Subcutaneous adipose tissue (tissue), 4 donors: ENCODE measurements around the gene OTUD5. TPM values are rescaled to one million over a fixed set of nuclear protein-coding genes. Genes with fewer than 3 reads are reported as not detected.

Source experiments
- total RNA-seq, 4 donors: library from RNA; depleted of rRNA; stranded (reverse); fragments of >200 nt; gene quantifications; one replicate each; pipeline ENCODE4 v1.1.0, GENCODE V29; 2016
- TF ChIP-seq, protein P1 (sequence below): fragments of 450-650 bp; IDR thresholded peaks from one replicate; pipeline ENCODE4 v1.5.1; 2016; ENCODE audit warnings: low read depth, mild to moderate bottlenecking, control low read depth, antibody characterized with exemption, moderate library complexity

The OTUD5 gene
- total RNA-seq, 4 donors from 2014 or later: 24.0 to 47.5 (median 29.9) TPM

DNA sequence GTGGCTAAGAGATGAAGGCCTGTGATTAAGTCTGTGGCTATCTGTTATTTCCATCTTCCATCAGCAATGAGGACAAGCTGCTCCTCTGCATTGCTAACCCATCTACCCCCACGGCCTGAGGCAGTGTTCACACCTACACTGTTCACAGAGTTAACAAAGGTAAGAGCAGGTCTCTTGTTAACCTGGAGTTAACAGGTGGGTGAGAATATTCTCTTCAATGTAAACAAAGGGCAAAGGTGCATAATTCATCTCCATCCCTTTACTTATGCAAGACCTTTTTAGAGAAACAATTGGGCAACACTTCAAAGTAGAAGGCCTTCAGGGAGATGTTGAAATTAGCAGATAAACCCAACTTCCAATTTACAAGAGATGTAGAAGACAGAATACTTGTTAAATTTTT lies 48.8 kb downstream of the OTUD5 start:
- TF ChIP-seq, protein P1, sequence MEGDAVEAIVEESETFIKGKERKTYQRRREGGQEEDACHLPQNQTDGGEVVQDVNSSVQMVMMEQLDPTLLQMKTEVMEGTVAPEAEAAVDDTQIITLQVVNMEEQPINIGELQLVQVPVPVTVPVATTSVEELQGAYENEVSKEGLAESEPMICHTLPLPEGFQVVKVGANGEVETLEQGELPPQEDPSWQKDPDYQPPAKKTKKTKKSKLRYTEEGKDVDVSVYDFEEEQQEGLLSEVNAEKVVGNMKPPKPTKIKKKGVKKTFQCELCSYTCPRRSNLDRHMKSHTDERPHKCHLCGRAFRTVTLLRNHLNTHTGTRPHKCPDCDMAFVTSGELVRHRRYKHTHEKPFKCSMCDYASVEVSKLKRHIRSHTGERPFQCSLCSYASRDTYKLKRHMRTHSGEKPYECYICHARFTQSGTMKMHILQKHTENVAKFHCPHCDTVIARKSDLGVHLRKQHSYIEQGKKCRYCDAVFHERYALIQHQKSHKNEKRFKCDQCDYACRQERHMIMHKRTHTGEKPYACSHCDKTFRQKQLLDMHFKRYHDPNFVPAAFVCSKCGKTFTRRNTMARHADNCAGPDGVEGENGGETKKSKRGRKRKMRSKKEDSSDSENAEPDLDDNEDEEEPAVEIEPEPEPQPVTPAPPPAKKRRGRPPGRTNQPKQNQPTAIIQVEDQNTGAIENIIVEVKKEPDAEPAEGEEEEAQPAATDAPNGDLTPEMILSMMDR: no peak

DNA sequence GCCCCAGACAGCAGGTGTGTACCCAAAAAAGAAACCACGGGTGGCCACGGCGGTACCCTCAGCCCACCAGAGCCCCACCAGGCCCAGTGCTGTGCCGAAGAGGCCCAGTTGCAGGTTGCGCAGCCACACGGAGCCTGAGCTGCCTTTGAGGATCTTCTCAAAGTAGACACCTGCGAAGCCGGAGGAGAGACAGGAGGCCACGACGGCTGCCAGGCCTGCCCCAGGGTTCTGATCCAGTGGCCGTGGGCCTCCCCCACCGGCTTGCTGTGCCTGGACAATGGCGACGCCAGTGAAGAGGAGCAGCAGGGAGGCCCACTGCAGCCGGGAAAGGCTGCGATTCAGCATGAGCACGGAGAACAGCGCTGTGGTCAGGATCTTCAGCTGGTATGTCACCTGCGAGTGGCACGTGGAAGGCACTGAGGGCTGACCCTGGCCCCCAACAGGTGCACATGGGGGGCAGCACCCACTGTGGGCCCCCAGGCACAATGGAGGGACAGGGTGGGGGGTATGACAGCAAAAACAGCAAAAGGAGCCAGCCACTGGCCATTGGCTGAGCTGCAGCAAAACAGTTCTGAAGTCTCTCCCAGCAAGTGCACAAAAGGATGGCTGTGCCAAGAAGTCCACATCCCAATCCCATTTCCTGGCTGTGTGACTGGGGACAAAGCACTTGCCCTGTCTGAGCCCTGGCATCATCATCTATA lies 52.2 kb downstream of the OTUD5 start:
- TF ChIP-seq, protein P1: no peak

DNA sequence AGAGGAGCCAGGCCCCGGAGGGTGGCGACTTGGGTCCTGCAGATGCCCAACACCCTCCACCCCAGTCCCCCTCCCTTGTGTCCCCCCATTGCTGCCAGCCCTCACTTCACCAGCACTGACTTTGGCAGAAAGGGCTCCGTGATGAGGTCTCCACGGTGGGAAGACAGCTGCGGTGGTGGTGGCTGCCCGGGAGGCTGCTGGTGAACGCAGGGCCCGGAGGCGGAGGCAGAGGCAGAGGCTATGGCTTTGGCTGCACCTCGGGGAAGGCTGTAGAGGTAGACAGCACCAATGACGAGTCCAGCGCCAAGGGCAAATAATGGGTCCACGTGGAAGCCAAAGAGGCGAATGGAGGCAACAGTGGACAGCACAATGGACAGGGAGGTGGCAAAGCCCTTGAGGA lies 52.8 kb downstream of the OTUD5 start:
- TF ChIP-seq, protein P1: no peak

DNA sequence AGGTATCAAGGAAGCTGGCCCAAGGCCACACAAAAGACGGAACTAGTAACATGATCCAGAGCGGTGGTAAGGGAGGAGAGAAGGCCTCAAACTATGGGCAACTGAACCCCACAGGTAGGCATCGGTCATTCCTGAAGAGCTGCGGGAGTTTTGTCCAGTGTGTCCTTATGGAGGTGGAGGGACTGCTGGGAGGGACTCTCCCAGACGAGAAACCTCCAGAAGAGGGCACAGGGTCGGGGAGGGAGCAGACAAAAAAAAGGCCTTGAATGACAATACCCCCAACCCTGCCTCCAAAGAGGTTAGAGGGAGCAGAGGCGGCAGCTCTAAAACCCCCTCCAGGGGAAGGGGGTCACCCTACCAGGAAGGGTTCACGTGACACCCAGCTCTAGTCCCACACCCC lies 53.2 kb downstream of the OTUD5 start:
- TF ChIP-seq, protein P1: no peak

- TF ChIP-seq, protein P1: no peak
Measured at GRCh38 chrX:48903290-48903689, 54.1 kb downstream of the OTUD5 start.

- TF ChIP-seq, protein P1: no peak
Measured at GRCh38 chrX:48902776-48903175, 54.6 kb downstream of the OTUD5 start.

DNA sequence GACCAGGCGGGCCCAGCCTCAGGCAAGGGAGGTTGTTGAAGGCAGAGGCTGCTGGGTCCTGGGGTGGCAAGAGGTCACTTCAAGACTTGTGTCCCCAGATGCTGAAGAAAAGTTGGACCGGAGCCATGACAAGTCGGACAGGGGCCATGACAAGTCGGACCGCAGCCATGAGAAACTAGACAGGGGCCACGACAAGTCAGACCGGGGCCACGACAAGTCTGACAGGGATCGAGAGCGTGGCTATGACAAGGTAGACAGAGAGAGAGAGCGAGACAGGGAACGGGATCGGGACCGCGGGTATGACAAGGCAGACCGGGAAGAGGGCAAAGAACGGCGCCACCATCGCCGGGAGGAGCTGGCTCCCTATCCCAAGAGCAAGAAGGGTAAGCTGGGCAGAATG lies 55.3 kb downstream of the OTUD5 start:
- TF ChIP-seq, protein P1: no peak
